GM21529 (cell line): ENCODE results near the gene NIPA2.

ENCODE experiments used
- ATAC-seq: cut with Tn5 transposase; IDR thresholded peaks from one replicate; pipeline ENCODE4 v1.9.1; 2021; ENCODE audit not compliant: unreplicated experiment

Gene NIPA2

GRCh38 chr15:22874966-22875365 lies 36.5 kb downstream of the NIPA2 start:
- no peak for ATAC-seq

GRCh38 chr15:22877117-22877516 lies 38.7 kb downstream of the NIPA2 start:
- ATAC-seq, result no peak

- ATAC-seq, result no peak
Measured at GRCh38 chr15:22877607-22878006, 39.1 kb downstream of the NIPA2 start.

- ATAC-seq, result no peak
Measured at GRCh38 chr15:22878103-22878502, 39.6 kb downstream of the NIPA2 start.

- no peak for ATAC-seq
Measured at GRCh38 chr15:22880068-22880980, 41.9 kb downstream of the NIPA2 start.

GRCh38 chr15:22880981-22881738 lies 42.7 kb downstream of the NIPA2 start:
- ATAC-seq, result no peak

- ATAC-seq, result no peak
Measured at GRCh38 chr15:22881739-22882440, 43.4 kb downstream of the NIPA2 start.

- no peak for ATAC-seq
Measured at GRCh38 chr15:22883196-22883595, 44.7 kb downstream of the NIPA2 start.

- no peak for ATAC-seq
Measured at GRCh38 chr15:22884344-22884743, 45.9 kb downstream of the NIPA2 start.

- no peak for ATAC-seq
Measured at GRCh38 chr15:22885120-22885519, 46.7 kb downstream of the NIPA2 start.

GRCh38 chr15:22887157-22887951 lies 48.9 kb downstream of the NIPA2 start:
- ATAC-seq, result no peak

- no peak for ATAC-seq
Measured at GRCh38 chr15:22888120-22888859, 49.8 kb downstream of the NIPA2 start.

GRCh38 chr15:22889146-22889818 lies 50.8 kb downstream of the NIPA2 start:
- ATAC-seq, result no peak

- no peak for ATAC-seq
Measured at GRCh38 chr15:22890296-22890695, 51.8 kb downstream of the NIPA2 start.

- no peak for ATAC-seq
Measured at GRCh38 chr15:22891426-22892210, 53.2 kb downstream of the NIPA2 start.

- ATAC-seq, result no peak
Measured at GRCh38 chr15:22892333-22892732, 53.9 kb downstream of the NIPA2 start.

GRCh38 chr15:22893081-22893480 lies 54.6 kb downstream of the NIPA2 start:
- no peak for ATAC-seq

GRCh38 chr15:22893881-22894280 lies 55.4 kb downstream of the NIPA2 start:
- ATAC-seq, result no peak
